ENCODE measurements around the gene ARTN.

DNA sequence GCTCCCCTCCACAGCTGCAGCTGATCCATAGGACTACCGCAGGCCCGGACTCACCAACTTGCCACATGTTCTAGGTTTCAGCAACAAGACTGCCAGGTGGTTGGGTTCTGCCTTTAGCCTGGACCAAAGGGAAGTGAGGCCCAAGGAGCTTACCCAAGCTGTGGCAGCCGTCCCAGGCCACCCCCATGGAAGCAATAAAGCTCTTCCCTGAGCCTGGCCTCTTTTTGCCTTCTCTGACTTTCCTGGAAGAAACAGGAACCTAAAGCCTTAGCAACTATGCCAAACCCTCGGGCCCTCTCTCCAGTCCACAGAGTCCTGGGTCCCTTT lies 2.7 kb upstream of the ARTN start:
- TF ChIP-seq, protein P1, sequence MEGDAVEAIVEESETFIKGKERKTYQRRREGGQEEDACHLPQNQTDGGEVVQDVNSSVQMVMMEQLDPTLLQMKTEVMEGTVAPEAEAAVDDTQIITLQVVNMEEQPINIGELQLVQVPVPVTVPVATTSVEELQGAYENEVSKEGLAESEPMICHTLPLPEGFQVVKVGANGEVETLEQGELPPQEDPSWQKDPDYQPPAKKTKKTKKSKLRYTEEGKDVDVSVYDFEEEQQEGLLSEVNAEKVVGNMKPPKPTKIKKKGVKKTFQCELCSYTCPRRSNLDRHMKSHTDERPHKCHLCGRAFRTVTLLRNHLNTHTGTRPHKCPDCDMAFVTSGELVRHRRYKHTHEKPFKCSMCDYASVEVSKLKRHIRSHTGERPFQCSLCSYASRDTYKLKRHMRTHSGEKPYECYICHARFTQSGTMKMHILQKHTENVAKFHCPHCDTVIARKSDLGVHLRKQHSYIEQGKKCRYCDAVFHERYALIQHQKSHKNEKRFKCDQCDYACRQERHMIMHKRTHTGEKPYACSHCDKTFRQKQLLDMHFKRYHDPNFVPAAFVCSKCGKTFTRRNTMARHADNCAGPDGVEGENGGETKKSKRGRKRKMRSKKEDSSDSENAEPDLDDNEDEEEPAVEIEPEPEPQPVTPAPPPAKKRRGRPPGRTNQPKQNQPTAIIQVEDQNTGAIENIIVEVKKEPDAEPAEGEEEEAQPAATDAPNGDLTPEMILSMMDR (IDR thresholded peaks at IDR 0.05; ENCODE audit: low read depth, low read length), result no peak
- TF ChIP-seq POLR2A (IDR thresholded peaks at IDR 0.05; ENCODE audit: extremely low read depth, insufficient read length), result no peak
- TF ChIP-seq MYC (IDR thresholded peaks at IDR 0.05; ENCODE audit: low read depth, low read length), result no peak
